ENCODE measurements around the gene TBC1D22A. TPM values are rescaled to one million over a fixed set of nuclear protein-coding genes. Genes with fewer than 3 reads are reported as not detected.

The TBC1D22A gene
- total RNA-seq, 3 donors from 2014 or later = 35.6 to 51.9 (median 41.8) TPM

GRCh38 chr22:46991666-46992065, 229.2 kb downstream of the TBC1D22A start:
- DNase-seq (no peak), ATAC-seq (no peak)
- Histone ChIP-seq H3K36me3 (ENCODE audit: low read depth) (no peaks in the 10 kb centered on the region), H3K4me3 (no peak overlapping the region), H3K9me3 (no peaks in the 10 kb centered on the region), H3K4me1 (ENCODE audit: low read depth) (no peaks in the 10 kb centered on the region)
- intact Hi-C loops (cut with DNase I, micrococcal nuclease) = no loop called here
- no peak for TF ChIP-seq CTCF (IDR thresholded peaks at IDR 0.05)

GRCh38 chr22:46992121-46992731, 229.8 kb downstream of the TBC1D22A start:
- no peaks in the 10 kb centered on the region for H3K9me3 ChIP-seq
- intact Hi-C loops (cut with DNase I, micrococcal nuclease) = no loop called here
- ATAC-seq (no peak), DNase-seq (no peak)
- no peak overlapping the region for H3K4me3 ChIP-seq
- no peaks in the 10 kb centered on the region for H3K4me1 ChIP-seq (ENCODE audit: low read depth)
- H3K36me3 ChIP-seq (ENCODE audit: low read depth) = no peaks in the 10 kb centered on the region
- TF ChIP-seq CTCF (IDR thresholded peaks at IDR 0.05) = no peak

- no peak overlapping the region for H3K4me3 ChIP-seq
- intact Hi-C loops (cut with DNase I, micrococcal nuclease) = no loop called here
- DNase-seq (no peak), ATAC-seq (no peak)
- no peaks in the 10 kb centered on the region for H3K4me1 ChIP-seq (ENCODE audit: low read depth)
- no peaks in the 10 kb centered on the region for H3K36me3 ChIP-seq (ENCODE audit: low read depth)
- TF ChIP-seq CTCF (IDR thresholded peaks at IDR 0.05) = no peak
- no peaks in the 10 kb centered on the region for H3K9me3 ChIP-seq
Observed at GRCh38 chr22:46993633-46994032, 231.2 kb downstream of the TBC1D22A start.

- Histone ChIP-seq H3K4me1 (ENCODE audit: low read depth) (no peaks in the 10 kb centered on the region), H3K4me3 (no peak overlapping the region), H3K9me3 (no peaks in the 10 kb centered on the region), H3K36me3 (ENCODE audit: low read depth) (no peaks in the 10 kb centered on the region)
- DNase-seq = no peak
- TF ChIP-seq CTCF (IDR thresholded peaks at IDR 0.05) = no peak
- ATAC-seq = no peak
- intact Hi-C loops (cut with DNase I, micrococcal nuclease) = no loop called here
Observed at GRCh38 chr22:46994265-46994664, 231.8 kb downstream of the TBC1D22A start.

GRCh38 chr22:46994983-46995382, 232.5 kb downstream of the TBC1D22A start:
- ATAC-seq = no peak
- no peak for DNase-seq
- Histone ChIP-seq H3K36me3 (ENCODE audit: low read depth) (no peaks in the 10 kb centered on the region), H3K4me1 (ENCODE audit: low read depth) (no peaks in the 10 kb centered on the region), H3K9me3 (no peaks in the 10 kb centered on the region), H3K4me3 (no peak overlapping the region)
- intact Hi-C loops (cut with DNase I, micrococcal nuclease) = no loop called here
- TF ChIP-seq CTCF (IDR thresholded peaks at IDR 0.05) = no peak
